T-helper 22 cell (primary cell): ENCODE results near the gene ATG7.
"Not testable (repeated sequence)": the region's sequence is repeated elsewhere in the genome, so short reads cannot be mapped to it uniquely, and the experiment has no call there.

Experiments used
- DNase-seq: peaks from one replicate; pipeline ENCODE4 v3.0.0-alpha.2; 2020; ENCODE audit warnings: low read depth

The ATG7 gene

GRCh38 chr3:11300970-11301369, 28.8 kb downstream of the ATG7 start:
- no peak for DNase-seq

DNA sequence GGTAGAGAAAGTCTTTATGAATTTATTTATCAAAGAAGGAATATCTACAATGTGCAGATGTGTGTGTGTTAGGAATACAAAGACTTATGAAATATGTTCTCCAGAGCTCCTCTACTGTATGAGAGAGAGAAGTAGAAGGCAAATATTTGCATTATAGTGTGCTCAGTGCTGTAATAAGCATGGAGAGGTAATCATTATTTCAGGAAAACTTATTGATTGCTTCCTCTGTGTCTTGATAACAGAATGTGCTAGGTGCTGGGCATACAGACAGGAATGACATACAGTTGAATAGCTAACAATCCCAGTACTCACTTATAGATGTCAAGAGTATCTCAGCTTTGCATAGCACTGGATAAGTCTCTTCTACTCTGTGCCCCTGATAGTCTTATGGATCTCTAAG, 30.2 kb downstream of the ATG7 start:
- no peak for DNase-seq

GRCh38 chr3:11304175-11304574, 32.0 kb downstream of the ATG7 start:
- no peak for DNase-seq

GRCh38 chr3:11305509-11305908, 33.3 kb downstream of the ATG7 start:
- DNase-seq, result no peak

DNA sequence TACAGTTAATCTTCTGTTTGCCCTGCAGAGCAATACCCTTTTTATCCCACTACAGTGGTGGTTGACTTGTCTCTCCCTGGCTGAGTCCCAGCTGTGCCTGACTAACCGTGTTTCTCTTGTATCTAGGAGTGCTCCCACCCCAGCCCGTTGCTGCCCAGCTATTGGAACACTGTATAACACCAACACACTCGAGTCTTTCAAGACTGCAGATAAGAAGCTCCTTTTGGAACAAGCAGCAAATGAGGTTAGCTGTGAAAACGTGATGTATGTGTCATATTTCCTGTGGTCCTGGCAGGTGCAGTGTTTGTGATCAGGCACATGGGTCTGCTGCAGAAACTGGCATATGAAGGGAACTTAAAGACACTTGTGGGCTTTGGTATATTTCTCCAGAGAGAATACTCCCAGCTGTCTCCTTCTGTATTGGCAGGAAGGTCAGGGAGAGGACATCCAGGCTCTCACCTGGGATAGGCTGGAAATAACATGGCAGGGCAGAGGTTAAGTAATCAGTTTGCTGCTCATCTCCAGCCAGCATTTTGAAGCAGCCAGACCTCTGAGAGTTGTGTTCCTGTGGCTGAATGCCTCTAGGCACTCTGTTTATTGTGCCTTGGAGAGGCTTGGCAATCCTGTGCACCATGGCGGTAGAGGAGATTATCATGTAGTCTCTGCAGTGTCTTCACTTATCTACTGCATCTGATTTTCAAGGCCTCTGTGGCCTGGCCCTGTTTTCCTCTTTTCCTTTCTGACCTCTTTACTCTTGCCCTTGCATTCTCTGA, 34.8 kb downstream of the ATG7 start:
- no peak for DNase-seq

GRCh38 chr3:11307830-11308432, 35.7 kb downstream of the ATG7 start:
- DNase-seq, result no peak

DNA sequence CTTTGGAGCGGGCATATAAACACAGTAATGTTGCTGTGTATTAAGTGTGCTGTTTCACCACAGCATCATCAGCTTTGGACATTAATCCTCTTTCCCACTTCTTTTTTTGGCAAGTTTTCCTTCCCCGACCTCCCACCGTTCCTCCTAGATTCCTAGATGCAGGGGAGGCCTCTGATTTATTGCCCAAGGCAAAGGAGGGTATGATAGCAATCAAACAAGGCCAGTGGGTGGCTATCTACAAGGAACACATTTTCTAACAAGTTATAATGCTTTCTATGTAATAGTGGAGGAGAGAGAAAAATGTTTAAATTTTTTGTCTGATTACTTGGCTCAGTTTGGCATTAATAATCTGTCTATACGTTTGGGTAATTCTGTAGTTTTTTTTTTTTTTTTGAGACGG, 38.1 kb downstream of the ATG7 start:
- DNase-seq, result no peak

DNA sequence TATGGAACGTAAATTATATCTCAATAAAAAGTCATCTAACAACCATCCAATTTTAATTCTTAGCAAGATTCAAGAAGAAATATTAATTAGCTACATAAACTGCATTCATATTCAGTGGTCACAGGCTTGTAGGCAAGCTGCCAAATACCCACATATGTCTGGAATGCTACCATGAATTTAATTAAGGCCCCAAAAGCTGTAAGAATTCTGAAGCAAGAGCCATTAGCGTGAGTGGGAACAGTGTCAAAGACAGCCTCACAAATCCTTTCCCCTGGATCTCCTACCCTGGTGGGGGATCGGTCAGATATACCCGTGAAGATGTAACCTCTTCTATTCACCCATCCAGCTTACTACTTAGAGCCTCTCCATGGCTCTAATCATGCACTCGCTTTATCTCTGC, 40.0 kb downstream of the ATG7 start:
- no peak for DNase-seq

GRCh38 chr3:11317300-11317699, 45.1 kb downstream of the ATG7 start:
- no peak for DNase-seq

DNA sequence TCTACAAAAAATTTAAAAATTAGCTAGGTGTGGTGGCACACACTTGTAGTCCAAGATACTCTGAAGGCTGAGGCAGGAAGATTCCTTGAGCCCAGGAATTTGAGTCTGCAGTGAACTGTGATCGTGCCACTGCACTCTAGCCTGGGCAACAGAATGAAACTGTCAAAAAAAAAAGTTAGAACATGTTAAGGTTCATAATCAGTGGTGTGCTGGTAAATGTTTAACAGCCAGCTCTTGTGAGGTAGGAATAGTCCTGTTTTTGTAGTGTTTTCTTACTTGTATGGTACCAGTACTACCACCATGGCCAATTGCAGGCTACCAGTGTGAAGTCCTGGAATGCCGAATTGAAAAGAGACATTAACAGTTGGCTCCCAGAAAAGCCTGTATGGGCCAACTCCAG, 50.7 kb downstream of the ATG7 start:
- DNase-seq, result no peak

GRCh38 chr3:11323813-11324212, 51.6 kb downstream of the ATG7 start:
- DNase-seq, result no peak

DNA sequence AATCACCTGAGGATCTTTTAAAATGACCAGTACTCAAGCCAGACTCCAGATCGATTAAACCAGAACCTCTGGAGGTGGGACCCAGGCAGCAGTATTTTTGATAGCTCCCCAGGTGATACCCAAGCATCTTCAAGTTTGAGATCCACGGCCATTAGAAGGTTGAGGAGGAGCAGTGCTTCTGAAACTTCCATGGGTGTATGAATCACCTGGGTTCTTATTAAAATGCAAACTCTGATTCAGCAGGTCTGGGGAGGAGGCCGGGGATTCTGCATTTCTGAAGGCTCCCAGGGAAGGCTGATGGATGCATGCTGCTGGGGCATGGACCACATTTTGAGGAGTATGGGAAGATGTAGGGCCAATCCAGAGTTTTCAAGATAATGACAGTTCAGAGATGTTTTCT, 55.4 kb downstream of the ATG7 start:
- DNase-seq, result no peak

GRCh38 chr3:11328196-11328945, 56.2 kb downstream of the ATG7 start:
- DNase-seq, result no peak

- DNase-seq, result no peak
Observed at GRCh38 chr3:11329777-11330176, 57.6 kb downstream of the ATG7 start.

DNA sequence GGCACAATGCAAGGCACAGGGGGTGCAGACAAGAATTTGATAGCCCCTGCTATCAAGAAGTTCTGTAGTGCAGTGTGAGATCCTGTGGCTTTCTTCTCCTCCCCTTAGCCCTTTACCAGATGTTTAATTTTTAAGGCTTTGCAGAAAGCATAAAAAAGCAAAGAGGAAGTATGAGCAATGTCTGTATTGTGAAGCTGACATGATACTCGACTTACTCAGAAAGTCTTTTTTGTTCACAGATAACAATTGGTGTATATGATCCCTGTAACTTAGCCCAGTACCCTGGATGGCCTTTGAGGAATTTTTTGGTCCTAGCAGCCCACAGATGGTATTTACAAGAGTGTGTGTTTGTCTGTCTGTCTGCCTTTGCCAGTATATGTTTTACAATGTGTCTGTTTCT, 58.9 kb downstream of the ATG7 start:
- no peak for DNase-seq

- no peak for DNase-seq
Observed at GRCh38 chr3:11335056-11335608, 62.9 kb downstream of the ATG7 start.

DNA sequence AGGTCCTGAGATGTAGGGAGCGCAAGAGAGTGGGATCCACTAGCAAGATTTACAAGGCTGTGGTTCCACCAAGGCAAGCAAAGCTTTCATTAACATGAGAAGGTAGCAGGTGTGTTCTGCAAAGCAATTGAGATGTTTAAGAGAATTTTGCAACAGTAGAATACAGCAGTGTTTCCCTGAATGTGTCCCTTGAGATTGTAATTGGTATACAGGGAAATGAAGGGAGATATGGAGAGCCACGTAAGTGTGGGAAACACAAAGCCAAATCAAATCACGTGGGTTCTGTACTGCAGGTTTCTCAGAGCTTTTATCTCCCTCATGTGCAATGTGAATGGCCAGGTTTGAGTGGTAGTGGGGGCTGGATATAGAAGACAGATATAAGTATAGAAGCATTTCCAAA, 67.3 kb downstream of the ATG7 start:
- DNase-seq, result no peak

DNA sequence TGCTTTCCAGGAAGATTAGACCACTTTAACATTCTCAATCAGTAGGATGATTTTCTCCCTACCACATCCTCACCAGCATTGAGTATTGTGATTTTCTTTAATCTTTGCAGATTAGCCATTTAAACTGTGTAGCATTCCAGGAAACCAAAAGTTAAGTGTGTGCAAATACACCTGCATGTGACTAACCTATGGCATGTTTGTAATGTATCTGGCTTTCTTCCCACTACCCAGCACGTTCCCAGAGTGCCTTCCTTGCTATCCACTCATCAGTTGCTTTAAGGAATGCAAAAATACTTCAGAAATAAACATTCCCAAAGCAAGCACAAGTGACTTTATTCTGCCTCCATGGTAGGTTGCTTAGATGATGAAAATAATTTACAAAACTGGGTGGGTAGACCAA, 74.2 kb downstream of the ATG7 start:
- DNase-seq, result no peak

- not testable (repeated sequence) for DNase-seq
Observed at GRCh38 chr3:11348877-11349276, 76.7 kb downstream of the ATG7 start.

- no peak for DNase-seq
Observed at GRCh38 chr3:11349446-11349845, 77.2 kb downstream of the ATG7 start.

- no peak for DNase-seq
Observed at GRCh38 chr3:11350374-11350773, 78.2 kb downstream of the ATG7 start.

- DNase-seq, result no peak
Observed at GRCh38 chr3:11351451-11351850, 79.3 kb downstream of the ATG7 start.

DNA sequence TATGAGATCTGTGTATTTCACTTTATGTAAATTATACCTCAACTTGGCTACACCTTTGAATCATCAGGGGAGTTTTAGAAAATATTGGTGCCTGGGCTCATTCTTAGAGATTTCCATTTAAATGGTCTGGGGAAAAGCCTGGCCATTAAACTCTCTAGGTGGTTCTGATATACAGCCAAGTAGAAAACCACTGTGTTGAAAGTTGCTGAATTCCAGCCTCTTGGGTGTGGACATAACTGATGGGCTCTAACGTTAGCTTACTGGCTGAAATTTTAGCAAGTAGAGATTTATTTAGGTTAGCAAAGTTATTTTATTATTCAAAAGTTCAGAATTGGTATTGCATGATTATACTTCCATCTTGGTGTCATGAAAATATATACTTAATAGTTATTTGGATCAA, 84.1 kb downstream of the ATG7 start:
- DNase-seq, result no peak
